HG02970 (cell line): Measurements from ENCODE around the gene UBE2F.
"Not testable (repeated sequence)": the region's sequence is repeated elsewhere in the genome, so short reads cannot be mapped to it uniquely, and the experiment has no call there.

Experiments
- ATAC-seq: cut with Tn5 transposase; IDR thresholded peaks from one replicate; pipeline ENCODE4 v1.9.1; 2021; ENCODE audit warnings: mild to moderate bottlenecking, moderate library complexity, moderate number of reproducible peaks; ENCODE audit not compliant: unreplicated experiment, low FRiP score

UBE2F gene

GRCh38 chr2:238042090-238042489 is 75.3 kb downstream of the UBE2F start:
- no peak for ATAC-seq

GRCh38 chr2:238042849-238043584 is 76.2 kb downstream of the UBE2F start:
- ATAC-seq, result no peak

- ATAC-seq, result no peak
Observed at GRCh38 chr2:238043851-238044250, 77.0 kb downstream of the UBE2F start.

- no peak for ATAC-seq
Observed at GRCh38 chr2:238045575-238045974, 78.8 kb downstream of the UBE2F start.

- no peak for ATAC-seq
Observed at GRCh38 chr2:238046725-238047270, 80.0 kb downstream of the UBE2F start.

- ATAC-seq, result no peak
Observed at GRCh38 chr2:238053191-238053776, 86.5 kb downstream of the UBE2F start.

- no peak for ATAC-seq
Observed at GRCh38 chr2:238055841-238056240, 89.0 kb downstream of the UBE2F start.

GRCh38 chr2:238057696-238058575 is 91.1 kb downstream of the UBE2F start:
- ATAC-seq, result not testable (repeated sequence)

GRCh38 chr2:238059505-238059904 is 92.7 kb downstream of the UBE2F start:
- ATAC-seq, result no peak

GRCh38 chr2:238060096-238060541 is 93.3 kb downstream of the UBE2F start:
- ATAC-seq, result no peak

GRCh38 chr2:238060542-238061314 is 93.9 kb downstream of the UBE2F start, which contains the start of gene SCLY:
Gene SCLY (plus strand): TSS chr2:238061001. CDS start chr2:238061055, 54 bp downstream.
- peak; percentile 94 for ATAC-seq

GRCh38 chr2:238061315-238062202 is 94.7 kb downstream of the UBE2F start:
- no peak for ATAC-seq

- no peak for ATAC-seq
Observed at GRCh38 chr2:238063414-238064189, 96.8 kb downstream of the UBE2F start.

GRCh38 chr2:238064376-238064775 is 97.6 kb downstream of the UBE2F start:
- ATAC-seq, result no peak

- no peak for ATAC-seq
Observed at GRCh38 chr2:238065071-238065846, 98.4 kb downstream of the UBE2F start.

GRCh38 chr2:238066218-238066617 is 99.4 kb downstream of the UBE2F start:
- ATAC-seq, result no peak

GRCh38 chr2:238066718-238067117 is 99.9 kb downstream of the UBE2F start:
- ATAC-seq, result not testable (repeated sequence)
